Fibroblast of skin of left quadriceps (primary cell): Measurements from ENCODE around the gene OLFM3.

ENCODE experiments used
- DNase-seq, 2 experiments: peaks; one replicate each; pipeline ENCODE4 v3.0.0-alpha.2; 2013; ENCODE audit warnings: low read depth in 2 of 2

The OLFM3 gene

DNA sequence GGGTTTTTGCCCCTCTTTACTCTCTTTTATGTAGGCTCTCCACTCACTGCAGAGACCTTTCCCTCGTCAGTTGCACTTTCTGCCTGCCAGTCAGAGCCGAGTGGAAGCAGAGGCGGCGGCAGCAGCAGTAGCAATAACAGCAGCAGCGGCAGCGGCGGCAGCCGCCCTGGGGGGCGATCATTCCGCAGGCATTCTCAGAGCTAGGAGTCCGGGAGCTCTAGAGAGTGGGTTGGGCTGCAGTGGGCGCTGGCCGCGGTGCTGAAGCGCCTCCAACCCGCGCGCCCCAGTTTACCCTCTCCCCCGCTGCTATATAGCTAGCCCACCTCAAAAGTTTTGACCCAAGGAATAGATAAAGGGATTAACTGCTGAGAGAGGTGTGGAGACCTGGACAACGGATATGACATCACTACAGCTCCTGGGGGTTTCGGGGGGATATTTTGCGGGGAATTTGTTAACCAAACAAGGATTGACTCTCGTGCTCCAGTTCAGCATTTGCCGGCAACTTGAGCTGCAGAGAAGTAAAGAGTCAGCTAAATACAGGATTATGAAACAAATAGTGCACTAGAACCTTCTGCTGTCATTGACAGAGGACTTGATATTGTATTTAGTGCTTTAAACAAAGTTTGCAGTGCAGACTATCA is at the start of gene OLFM3:
TSS of gene OLFM3 (minus strand) at position 102 of the 641 bp plus-strand sequence.
- DNase-seq = no peak

GRCh38 chr1:102045752-102046151 is 49.0 kb upstream of the OLFM3 start:
- DNase-seq = no peak

DNA sequence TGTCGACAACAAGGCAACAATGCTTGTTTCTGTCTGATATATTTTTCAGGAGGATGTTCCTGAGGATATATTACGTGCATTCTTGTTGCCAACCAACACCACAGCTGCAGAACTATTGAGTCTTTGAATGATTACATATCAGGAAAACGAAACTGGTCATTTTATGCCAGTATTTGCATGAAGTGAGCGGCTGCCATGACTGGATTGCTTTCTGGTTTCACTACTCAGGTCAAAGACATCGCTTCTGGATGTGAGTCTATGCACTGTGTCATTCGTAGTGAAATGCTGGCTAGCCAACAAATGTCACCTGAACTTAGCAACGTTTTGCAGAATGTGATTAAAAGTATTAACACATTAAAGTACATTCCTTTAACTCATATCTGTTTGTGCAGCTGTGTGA is 35.8 kb upstream of the OLFM3 start:
- no peak for DNase-seq

DNA sequence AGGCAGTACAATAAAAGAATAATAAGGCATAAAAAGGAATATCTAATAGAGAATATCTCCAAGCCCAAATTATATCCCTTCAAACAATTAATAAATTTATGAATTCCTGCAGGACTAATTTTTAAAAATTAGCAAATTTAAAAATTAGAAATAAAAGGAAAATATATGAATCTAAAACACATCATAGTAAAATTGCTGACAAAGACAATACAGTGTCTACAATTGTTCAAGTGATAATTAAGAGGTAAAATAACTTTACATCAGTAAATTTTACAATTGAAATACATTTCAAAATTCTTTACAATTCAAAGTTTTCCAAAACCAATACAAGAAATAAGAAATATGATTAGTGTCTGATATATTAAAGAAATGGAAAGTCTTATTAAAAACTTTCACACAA is 22.8 kb upstream of the OLFM3 start:
- no peak for DNase-seq

GRCh38 chr1:102015728-102016127 is 19.0 kb upstream of the OLFM3 start:
- no peak for DNase-seq

GRCh38 chr1:102002057-102002456 is 5.3 kb upstream of the OLFM3 start:
- DNase-seq = no peak

GRCh38 chr1:101995984-101996745 is 561 bp downstream of the OLFM3 start:
- no peak for DNase-seq

GRCh38 chr1:101993710-101994109 is 3.0 kb downstream of the OLFM3 start:
- no peak for DNase-seq

DNA sequence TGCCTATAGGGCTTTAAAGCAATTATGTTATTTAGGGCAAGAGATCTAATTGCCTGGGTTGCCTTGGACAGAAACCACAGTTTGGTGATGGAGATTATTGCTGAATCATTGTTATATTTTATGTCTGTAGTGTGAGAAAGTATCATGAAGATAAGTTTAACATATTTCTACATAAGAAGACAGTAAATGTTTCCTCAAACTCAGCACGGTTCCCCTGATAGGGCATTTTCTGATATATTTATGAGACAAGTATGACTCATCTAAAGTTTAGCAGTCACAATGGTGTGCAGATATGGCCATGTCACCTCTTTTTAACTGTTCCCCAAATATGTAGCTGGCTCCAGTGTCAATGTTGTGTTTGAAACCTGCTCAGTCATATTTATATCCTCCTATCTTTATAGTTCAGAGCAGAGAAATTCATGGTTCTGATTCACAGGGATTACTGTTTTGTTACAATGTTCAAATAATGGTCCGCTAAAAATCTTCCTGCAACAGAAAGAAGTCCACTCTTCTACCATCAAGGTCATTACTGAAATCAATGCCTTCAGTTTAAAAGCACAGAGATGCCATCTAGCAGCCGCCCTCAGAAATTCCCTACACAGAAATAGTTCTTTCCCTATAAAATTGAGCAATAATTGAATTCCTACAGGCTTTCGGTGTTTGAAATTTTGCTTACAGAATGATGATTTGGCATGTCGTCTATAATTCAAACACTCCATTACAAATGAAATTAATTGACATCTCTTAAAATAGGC is 3.7 kb downstream of the OLFM3 start:
- no peak for DNase-seq

DNA sequence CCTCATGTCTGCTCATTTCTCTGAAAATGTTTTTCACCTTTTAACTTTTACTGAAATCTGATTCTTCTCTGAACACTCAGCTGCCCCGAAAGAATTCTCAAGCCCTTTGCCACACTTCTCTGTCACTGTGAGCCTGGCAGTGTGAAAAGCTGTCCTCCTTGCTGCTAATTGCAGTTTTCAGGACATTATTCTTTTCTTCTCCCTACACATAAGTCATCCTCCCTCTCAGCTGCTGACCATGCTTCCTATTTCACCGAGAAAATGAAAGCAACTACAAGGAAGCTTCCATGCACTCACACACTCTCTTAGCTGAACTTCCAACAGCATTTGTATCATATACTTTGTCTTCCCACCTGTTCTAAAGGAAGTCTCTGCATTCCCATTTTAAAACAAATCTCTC is 15.8 kb downstream of the OLFM3 start:
- DNase-seq = no peak

- no peak for DNase-seq
Measured at GRCh38 chr1:101977266-101977665, 19.5 kb downstream of the OLFM3 start.

DNA sequence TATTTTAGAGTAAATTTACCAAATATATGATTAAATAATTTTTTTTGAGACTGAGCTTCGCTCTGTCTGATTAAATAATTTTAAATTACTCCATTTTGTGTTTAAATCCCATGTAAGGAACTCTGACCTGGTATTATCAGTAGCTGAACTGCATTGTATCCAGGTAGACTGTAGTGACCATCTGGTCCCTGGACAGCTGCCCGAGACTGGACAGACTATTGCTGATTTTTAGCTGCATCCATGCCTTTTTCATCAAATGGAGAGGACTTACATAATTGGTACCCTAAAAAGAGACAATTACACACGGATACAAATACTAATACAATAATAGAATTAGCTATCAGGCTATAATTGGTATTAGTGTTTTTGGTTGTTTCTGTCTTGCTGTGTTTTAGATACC is 20.6 kb downstream of the OLFM3 start:
- DNase-seq = no peak

DNA sequence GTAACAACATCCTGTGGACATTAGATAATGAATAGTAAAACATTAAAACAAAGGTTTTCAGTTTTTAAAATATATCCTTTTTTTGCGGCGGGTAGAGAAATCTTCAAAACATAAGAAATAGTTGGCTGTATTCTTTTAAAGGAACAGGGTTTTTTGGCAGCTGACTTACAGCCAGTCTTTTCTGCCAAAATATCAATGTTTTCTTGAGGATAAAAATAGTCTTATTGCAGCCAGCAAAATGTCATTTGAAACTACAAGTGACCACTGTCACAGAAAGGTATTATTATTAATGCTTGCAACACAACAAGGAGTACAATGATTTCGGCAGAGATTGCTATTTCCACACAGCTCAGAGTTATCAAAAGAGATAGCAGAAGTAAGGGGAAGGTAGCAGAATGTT is 21.4 kb downstream of the OLFM3 start:
- DNase-seq = no peak

DNA sequence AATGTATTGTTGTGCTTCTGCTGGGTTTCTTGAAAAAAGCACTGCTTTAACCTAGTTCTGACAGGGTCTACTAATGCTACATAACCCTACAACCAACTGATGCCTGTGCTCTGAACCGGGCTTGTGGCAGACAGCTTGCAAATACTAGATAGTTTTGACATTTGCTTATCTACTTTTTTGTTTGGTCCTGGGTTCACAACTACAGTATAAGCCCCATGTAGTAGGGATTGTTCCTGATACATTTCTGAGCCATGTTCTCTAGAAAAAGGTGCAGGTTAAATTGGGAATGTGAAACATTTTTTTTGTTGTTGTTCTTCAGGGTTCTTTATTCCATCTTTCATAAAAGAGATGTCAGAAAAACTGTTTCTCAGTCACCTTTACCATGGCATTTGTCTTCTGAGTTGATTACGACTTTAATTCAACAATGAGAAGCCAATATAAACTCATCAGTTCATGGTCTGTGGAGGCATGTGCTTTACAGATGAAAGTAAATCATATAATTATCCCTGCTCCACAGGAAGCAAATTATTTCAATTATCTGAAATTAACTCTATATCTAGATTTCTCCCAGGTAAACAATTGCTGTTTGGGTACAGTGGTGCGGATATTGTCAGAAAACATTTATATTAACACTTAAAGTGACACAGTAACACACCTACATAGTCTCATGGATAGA is 22.0 kb downstream of the OLFM3 start:
- DNase-seq = no peak

GRCh38 chr1:101971304-101971703 is 25.4 kb downstream of the OLFM3 start:
- no peak for DNase-seq

DNA sequence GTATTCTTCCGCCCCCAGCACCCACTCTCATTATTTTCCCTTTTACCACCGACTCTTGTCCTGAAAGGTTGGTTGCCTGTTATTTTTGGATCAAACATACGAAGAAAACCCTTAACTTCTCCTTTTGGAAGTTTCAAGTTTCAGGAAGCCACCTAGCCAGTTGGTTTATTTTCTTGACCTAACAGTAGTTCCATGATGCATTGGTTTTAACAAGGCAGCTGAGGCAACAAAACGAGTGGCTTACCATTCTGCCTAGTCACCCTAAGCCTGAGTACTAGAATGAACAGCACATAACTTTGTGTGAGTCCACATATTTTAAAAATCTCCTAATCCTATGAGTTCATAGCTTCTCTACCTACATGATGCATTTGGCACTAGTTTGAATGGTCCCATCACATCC is 28.9 kb downstream of the OLFM3 start:
- DNase-seq = no peak

- DNase-seq = no peak
Measured at GRCh38 chr1:101965341-101965740, 31.4 kb downstream of the OLFM3 start.

- DNase-seq = no peak
Measured at GRCh38 chr1:101964708-101965107, 32.0 kb downstream of the OLFM3 start.

GRCh38 chr1:101960142-101960541 is 36.6 kb downstream of the OLFM3 start:
- no peak for DNase-seq

DNA sequence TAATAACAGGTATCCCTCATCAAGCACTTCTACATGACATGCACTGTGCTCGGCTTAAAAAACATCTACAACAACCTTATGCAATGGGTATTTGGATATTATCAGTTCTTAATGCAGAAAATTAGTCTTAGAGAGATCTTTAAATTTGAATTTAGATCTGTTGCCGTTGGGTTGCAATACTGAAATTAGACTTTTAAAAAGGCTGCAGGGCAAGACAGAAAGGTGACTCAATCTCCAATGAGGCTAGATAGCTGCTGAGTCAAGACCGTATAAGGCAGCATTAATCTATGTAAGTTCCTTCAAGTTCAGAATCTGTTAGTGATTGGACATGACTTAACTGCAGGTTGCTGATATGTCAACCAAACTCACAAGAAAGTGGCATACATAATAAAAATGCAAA is 37.3 kb downstream of the OLFM3 start:
- no peak for DNase-seq

DNA sequence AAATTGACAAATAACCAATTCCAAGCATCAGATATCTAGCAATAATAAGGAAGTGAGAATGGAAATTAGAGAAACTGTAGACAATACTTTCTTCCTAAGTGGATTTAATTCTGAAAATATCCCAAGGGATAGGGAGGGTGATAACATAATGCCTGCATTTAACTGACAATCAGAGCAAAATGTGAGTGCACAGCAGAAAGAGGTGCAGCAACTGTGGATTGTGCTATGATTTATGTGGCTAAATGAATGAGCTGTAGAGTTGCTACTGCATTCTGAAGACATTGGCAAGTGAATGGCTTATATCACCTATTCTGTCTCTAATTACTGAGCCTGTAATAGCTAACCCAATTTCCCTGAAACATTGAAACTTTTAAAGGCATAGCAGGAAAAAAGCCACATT is 39.0 kb downstream of the OLFM3 start:
- DNase-seq = no peak

DNA sequence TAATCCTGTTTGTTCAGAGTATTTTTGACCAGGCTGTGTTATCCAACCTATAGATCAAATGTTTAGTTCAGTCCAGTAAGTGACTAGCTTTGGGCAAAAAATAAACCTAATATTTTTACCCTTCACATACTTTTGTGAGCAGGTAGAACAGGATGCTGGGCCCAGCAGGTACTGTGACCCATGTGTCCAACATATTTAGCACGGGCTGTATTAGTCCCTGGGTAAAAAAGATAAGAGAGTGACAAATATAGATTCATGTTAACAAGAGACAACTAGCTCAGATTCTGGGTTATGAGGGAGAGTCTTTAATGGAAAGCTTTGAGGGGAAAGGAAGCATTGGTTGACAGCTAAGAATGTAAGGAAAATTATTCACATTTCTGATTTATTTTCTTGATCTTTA is 43.1 kb downstream of the OLFM3 start:
- DNase-seq = no peak
